GM18499 (cell line): ENCODE data around the gene EMP3.
"Not testable (repeated sequence)": the region's sequence is repeated elsewhere in the genome, so short reads cannot be mapped to it uniquely, and the experiment has no call there.

ENCODE experiments used
- ATAC-seq: cut with Tn5 transposase; IDR thresholded peaks from one replicate; pipeline ENCODE4 v1.9.1; 2021; ENCODE audit warnings: moderate number of reproducible peaks; ENCODE audit not compliant: insufficient read depth, unreplicated experiment

Gene EMP3

DNA sequence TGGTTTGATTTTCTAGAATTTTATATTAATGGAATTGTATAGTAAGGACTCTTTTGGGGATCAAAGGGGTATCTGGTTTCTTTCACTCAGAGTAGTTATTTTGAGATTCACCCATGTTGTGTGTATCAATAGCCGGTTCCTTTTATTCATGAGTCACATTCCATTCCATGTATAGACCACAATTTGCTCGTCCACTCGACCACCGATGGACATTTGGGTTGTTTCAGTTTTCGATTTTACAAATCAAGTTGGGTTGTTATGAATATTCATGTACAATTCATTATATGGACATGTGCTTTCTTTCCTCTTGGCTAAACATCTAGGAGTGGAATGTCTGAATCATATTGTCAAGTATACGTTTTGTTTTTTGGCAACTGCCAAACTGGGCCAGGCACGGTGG, 9.6 kb upstream of the EMP3 start:
- ATAC-seq = no peak

DNA sequence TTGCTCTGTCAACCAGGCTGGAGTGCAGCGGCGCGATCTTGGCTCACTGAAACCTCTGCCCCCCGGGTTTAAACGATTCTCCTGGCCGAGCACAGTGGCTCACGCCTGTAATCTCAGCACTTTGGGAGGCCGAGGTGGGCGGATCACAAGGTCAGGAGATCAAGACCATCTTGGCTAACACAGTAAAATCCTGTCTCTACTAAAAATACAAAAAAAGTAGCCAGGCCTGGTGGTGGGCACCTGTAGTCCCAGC, 7.7 kb upstream of the EMP3 start:
- not testable (repeated sequence) for ATAC-seq

DNA sequence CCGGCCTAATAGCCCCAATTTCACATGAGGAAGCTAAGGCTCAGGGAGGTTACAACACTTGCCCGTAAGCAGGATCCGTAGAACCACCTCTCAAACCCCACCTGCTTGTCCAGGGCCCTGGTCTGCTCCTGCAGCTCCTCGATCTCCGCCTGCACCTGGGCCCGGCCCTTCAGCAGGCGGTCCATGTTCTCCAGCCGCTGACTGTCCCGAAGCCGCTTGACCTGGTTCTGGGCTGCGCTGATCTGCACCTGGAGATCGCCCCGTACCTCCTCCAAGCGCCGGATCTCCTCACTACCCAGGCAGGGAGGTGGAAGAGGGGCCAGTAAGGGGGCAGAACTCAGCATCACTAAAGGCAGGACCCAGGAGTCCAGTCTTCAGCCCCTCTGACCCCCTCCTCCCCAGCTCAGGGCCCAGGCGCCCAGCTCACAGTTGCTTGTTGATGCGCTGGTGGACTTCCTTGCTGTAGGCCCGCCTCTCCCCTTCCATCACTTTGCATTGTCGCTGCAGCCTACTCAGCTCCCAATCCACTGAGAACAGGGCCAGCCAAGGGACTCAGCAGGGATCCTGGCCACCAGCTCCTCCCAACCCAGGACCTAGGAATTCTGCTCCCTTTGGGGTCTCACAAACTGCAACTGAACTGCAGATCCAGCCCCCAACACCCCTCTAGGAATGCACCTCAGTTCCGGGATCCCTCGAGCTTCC, 6.9 kb upstream of the EMP3 start:
- ATAC-seq = no peak

DNA sequence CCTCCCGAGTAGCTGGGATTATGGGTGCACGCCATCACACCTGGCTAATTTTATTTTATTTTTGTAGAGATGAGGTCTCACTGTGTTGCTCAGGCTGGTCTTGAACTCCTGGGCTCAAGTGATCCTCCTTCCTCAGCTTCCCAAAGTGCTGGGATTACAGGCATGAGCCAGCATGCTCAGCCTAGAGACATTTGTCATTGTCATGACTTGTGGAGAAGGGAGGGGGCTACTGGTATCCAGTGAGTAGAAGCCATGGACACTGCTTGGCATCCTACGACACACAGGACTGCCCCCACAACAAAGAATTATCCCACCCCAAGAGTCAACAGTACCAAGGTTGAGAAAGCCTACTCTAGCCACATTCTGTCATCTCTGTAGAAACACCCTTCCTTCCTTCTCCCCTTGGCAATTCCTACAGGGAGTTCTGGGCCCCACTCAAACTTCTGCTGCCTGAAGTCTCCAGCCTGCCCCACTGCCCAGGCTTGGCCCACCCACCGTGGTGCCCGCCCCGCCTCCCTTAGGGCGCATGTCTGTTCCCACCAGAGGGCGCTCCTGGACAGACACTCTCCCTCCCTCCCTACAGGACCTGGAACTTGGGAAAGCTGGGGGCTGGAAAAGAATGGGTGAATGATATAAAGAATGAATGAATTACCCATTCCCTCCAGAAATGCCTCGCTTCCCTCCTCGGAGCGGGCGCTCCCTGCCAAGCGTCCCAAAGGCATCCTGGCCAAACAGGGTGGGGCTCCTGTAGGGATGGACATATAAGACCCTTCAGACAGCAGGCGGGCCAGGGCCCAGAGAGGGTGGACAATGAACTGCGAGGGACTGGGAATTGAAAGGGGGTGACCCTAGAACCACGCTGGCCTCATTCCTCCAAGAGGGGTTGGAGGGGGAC, 5.5 kb upstream of the EMP3 start:
- no peak for ATAC-seq

DNA sequence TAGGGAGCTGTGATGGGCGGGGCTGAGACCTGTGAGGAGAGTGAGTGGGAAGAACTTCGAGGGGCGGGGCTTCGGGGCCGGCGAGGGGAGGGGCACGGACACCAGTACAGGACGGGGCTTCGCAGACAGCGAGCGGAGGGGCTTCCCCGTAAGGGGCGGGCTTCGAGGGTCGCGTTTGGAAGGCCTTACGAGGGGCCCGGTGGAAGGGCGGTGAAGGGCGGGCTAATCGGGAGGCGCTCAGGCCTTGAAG, 4.1 kb upstream of the EMP3 start:
- ATAC-seq = no peak

DNA sequence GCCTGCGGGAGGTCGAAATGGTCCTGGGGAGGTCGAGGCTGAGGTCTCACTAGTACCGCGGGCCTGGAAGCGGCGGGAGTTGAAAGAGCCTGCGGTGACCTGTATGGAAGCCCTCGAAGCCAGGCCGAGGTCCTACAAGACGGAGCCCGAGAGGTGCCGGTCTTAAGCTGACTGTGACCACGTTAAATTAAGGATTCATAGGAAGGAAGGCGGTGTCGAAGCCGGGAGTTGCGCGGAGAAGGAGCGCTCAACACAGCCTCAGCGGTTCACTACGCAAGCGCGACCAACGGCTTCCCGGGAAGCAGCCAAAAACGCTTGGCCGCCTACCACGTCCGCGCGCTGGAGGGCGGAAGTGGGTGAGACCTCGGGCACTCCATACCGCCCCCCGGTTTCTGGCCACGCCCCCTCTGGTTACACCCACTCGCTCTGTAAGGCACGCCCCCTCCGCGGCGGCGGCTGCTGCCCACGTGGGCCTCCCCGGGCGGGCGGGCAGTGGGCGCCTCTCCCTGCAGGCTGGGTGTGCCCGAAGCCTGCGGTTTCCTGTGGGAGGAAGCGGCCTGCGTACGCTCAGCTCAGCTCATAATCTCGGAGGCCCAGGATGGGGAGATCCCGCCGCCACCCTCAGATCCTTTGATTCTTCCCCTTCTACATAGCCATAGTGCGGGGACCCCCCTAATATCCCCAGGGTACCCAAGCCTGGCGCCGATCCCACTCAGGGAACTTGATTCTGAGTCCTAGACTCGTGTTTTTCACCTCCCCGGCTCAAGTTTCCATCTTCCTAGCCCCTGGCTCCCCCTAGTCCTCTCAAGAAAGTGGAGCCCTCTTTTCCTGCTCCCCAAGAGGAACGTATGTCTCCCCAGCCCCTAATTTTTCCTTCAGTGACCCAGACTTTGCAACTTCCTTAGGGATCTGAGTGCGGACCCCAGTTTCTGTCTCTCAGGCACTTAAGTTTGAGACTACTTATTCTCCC, 3.4 kb upstream of the EMP3 start:
- ATAC-seq = no peak

DNA sequence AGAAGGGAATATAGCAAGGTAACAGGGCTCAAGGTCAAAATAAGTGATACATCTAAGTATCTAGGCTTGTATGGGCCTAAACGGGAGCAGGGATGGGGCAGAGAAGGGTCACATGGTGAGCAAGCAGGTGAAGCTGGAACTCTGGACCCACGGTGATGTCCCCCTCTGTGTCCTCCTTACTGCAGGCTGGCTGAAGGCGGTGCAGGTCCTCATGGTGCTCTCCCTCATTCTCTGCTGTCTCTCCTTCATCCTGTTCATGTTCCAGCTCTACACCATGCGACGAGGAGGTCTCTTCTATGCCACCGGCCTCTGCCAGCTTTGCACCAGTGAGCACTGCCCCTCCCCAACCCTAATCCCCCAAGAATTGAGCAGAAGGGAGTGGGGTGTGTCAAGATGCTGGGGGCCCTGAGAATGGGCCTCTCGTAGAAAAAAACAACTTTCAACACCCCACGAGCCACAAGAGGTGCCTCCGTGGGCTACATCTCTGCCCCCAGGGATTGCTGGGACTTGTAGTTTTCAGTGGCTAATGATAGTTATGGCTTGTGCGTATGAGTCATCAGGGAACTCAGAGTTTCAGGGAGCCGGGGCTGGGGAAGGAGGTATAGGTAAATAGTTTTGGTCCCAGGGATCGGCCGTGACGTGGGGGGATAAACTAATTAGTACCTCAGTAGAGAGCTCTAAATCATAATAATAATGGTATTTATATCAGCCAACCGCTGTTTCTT, 4.0 kb downstream of the EMP3 start:
- ATAC-seq = no peak

DNA sequence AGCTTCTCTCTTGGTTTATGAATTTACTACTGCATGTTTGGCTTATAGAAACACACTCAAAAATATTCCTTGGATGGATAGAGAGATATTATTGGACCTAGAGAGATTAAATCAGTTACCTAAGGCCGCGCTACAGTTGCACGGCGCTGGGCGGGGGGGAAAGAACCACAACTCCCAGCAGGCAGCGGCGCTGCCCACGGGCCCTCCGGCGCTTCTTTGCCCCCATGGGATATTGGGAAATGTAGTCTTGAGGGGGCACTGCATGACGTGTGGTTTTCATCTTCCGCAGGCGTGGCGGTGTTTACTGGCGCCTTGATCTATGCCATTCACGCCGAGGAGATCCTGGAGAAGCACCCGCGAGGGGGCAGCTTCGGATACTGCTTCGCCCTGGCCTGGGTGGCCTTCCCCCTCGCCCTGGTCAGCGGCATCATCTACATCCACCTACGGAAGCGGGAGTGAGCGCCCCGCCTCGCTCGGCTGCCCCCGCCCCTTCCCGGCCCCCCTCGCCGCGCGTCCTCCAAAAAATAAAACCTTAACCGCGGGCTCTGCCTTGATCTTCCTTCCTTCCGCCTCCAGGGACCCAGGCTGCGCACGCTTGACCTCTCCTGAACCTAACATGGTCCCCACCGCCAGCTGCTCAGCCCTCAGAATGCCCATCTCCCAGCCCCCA, 4.8 kb downstream of the EMP3 start:
- no peak for ATAC-seq

DNA sequence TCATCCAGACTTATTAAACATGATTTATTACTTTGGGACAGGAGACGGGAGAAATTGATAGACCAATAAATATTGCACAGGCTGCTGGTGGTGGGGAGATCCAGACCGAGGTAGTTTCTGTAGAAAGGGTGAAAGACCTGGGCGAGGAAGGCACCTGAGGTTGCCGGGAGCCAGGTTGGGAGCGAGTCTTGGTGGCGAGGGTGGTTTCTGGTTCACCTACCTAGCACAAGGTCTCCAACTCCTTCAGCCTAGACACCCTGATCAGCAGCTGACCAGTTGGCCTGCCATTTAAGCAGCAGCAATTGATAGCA, 7.0 kb downstream of the EMP3 start:
- ATAC-seq = no peak

DNA sequence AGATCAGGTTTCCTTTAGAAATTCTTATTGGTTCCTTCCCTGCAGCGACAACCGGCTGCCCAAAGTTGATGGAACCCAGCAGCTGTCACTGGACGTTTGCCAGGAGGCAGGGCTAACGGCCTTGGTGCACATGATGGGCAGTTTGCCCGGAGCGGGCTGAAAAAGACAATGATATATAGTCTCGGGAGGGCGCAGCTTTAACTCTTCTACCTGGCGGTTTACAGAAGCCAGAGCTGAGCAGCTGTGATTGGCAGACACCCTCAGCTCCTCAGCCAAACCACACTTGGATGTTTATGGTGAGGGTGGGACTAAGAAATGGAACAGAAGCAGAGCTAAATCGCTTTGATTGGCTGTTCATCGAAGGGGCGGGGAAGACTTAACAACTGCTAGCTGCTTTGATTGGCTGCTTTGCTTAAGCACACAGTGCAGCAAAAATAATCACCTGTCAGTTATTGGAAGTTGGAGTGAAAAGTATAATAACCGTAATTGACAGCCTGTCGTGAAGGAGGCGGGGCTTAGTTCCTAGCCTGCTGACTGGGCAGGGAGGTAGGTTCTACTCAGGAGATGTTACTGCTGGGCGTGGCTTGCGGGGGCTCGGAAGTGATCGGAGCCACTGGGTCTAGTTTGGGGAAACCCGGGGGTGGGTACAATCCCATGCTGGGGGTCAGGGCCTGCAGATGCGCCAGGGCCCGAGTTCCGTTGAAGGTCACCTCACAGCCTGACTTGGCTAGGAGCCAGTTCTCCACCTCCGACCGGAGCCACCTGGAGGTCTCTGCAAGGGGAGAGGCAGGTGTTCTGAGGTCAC, 7.5 kb downstream of the EMP3 start:
- peak; percentile 59 for ATAC-seq

DNA sequence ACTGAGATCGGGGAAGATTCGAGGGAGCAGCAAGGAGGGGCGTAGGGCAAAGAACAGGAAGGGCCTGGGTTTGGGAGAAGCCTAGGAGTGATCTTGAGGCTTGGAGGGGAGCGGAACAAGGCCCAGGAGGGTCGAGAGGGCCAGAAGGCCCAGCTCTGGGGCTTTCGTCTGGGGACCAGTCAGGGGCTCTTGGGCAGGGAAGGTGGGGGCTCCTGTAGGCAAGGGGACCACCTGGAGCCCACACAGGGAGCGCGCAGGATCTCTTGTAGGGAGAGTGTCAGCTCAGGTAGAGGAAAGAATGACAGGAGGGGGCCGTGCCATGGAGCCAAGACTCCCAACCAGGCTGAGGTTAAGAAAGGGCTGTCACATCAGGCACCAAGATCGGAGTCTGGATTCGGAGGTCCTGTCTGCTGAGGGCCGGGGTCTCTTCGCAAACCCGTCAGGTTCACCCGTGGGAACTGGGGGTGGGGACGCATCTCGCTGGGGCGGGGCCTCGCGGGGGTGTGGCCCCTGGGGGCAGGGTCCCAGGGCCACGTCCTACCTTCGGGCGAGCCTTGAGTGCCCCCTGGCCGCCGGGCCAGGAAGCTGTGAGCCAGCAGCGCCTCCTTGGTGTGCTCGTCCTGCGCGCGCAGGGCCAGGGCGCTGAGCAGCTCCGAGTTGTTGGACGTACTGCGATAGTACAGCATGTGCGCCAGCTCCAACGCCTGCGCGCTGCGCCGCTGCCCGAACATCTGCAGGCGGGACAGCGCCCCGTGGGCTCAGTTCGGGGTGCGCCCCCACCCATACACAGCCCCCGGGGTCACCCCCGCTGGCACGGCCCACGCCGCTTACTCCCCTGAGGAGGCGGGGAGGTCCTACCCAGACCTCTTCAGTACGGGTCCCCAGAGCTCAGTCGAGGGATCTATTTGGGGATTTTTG, 8.4 kb downstream of the EMP3 start:
- ATAC-seq = no peak

DNA sequence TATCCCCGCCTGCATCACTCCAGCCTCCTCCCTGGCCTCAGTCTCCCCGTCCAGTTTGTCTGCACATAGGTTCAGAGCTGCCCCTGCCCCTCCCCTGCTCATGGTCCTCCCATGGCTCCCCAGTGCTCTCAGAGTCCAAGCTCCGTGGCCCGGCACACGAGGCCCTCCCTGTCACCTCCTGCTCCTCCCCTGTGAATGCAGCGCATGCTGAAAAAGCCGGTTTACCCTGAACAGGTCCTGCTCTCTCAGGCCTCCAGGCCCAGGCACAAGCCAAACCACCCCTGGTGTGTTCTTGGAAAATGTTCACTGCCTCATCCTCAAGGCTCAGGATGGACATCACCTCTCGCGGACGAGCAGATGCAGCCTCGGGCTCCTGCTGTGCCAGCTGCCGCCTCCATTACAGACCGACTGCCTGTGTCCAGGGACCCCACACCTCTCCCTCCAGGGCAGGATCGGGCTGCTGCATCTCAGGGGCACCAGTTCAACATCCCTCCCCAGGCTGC, 13.0 kb downstream of the EMP3 start:
- no peak for ATAC-seq

DNA sequence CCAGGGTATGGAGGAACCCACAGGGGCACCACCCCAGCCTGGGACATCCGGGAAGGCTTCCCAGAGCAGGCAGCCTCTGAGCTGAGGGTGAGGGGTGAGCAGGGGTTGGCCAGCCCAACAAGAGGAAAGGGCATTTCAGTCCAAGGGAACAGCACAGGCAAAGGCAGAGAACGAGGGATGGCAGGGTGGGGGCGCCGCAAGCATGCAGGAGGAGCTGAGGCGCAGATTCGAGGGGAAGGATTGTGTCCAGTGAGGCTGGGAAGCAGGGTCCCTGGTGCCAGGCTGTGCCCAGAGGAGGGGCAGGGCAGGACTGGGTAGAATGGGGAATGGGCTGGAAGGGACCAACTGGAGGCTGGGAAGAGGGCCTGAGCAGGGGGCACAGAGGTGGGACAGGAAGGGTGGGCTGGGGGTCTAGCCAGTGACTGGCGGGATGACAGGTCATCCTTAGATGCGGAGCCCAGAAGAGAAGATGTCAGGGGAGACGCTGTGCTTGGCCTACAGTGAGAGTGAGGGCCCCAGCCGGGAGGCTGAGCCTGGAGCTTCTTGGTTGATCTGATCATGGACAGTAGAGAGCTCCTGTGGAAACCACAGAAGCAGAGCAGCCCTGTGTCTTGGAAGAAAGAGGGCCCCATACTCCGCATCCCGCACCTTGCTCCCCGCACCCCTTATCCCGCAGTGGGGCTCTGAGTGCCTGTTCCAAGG, 13.6 kb downstream of the EMP3 start:
- ATAC-seq = no peak

DNA sequence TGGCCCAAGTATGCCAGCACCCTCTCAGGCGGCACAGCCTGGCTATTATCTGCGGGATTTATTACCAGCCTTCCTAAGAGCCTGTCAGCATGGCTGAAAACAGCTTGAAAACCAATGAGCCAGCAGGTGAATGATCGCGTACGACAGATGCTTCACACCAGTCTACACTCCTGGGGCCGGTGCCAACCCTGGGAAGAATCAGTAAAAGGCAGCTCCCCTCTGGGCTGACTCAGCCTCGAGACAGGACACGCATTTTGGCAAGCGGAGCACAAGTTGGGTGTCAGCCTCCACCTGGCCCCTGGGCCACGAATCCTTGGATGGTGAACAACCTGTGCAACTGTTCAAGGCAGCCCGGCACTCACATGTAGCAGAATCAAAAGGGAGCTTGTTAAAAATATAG, 15.6 kb downstream of the EMP3 start:
- no peak for ATAC-seq

DNA sequence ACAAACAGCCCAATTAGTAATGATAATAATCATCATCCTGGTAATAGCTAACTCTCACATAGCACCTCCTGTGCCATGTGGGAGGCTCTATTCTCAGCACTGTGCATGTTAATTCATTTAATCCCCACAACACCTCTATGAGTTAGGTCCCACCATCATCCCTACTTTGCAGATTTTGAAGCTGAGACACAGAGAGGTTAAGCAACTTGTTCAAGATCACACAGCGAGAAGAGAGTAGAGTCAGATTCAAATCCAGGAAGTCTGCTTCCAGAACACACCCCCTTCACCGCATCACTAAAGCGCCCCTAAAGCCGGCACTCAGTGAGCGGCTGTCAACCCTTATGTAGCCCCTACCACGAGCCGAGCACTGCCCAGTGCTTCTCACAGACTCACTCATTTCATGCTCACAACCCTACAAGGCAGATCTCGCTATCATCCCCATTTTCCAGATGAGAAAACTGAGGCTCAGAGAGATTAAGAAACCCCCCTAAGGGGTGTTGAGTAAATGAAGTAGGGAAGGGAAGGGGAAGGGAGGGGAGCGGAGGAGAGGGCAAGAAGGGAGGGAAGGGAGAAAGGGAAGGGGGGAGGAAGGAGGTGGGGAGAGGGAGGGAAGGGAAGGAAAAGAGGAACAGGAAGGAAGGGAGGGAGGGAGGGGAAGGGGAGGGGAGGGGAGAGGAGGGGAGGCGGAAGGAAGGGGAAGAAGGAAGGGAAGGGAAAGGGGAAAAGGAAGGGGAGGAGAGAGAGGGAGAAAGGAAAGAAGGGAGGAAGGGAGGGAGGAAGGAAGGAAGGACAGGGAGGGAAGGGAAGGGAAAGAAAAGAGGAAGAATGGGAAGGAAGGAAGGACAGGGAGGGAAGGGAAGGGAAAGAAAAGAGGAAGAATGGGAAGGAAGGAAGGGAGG, 16.4 kb downstream of the EMP3 start:
- no peak for ATAC-seq

DNA sequence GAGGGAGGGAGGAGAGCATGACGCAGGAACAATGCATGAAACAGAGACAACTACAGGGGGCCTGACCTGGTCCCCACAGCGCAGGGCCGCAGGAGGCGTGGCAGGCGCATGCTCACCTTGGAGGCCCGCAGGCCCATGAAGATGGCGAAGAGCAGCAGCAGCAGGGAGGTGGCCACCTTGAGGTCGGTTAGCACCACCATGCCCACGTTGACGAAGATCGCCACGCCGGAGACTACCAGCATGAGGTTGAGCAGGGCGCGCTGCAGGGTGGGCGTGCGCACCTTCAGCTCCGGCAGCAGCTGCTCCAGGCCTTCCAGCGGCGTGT, 17.0 kb downstream of the EMP3 start:
- no peak for ATAC-seq
